ENCODE measurements around the gene MMAA.
"Not testable (repeated sequence)": the region's sequence is repeated elsewhere in the genome, so short reads cannot be mapped to it uniquely, and the experiment has no call there.

Gene MMAA

GRCh38 chr4:145635630-145636029 is 16.4 kb downstream of the MMAA start:
- no peak for DNase-seq

GRCh38 chr4:145639186-145639698 is 20.1 kb downstream of the MMAA start:
- DNase-seq: no peak

- DNase-seq: not testable (repeated sequence)
Observed at GRCh38 chr4:145640236-145640635, 21.1 kb downstream of the MMAA start.

GRCh38 chr4:145643295-145643694 is 24.1 kb downstream of the MMAA start:
- DNase-seq: no peak

GRCh38 chr4:145644699-145645098 is 25.5 kb downstream of the MMAA start:
- no peak for DNase-seq

GRCh38 chr4:145656156-145656555 is 37.0 kb downstream of the MMAA start:
- no peak for DNase-seq

- no peak for DNase-seq
Observed at GRCh38 chr4:145660064-145660463, 40.9 kb downstream of the MMAA start.

DNA sequence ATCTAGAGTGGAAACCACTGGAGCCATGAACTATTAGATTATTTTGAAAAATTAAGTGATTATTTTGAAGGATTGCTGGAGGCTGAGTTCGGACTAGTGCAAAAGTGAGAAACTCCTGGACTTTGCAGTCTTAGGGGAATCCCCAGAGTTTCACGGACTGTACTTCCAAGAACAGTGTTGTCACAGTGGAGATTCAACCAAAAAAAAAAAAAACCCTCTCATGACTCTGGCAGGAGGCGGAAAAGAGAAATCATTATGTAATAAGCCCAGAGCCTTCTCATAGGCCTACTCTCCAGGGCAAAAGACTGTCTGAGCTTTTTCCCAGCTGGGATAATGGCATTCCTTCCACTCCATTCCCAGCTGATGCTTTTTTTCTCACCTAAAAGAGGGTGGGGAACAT is 44.0 kb downstream of the MMAA start:
- no peak for DNase-seq

DNA sequence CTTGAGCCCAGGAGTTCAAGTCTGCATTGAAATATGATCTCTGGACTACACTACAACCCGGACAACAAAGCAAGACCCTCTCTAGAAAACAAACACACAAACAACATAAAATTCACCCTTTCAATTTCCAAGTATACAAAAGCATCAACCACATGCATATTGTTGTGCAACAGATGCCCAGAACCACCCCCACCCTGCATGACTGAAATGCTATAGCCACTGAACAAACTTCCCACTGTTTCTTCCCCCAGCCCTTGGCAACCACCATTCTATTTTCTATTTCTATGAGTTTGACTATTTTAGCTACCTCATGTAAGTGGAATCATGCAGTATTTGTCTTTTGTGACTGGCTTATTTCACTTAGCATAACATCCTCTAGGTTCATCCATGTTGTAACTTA is 46.6 kb downstream of the MMAA start:
- no peak for DNase-seq

DNA sequence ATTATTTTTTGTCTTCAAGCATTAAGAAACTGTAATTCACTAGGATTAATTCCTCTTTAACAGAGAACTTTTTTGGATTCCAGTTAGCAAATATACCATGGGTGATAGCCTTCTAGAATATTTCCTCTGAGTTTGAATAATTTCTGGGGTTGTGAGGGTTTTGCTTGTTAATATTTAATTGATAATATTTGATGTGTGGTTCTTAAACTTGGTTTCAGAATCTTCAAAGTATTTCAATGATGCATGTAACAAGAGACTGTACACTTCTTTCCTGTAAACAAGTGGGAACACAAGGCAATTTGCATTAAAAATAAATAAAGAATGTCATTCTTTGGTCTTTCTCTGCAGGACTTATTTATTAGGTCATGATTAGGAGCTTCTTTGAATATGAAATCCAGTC is 51.2 kb downstream of the MMAA start:
- DNase-seq: no peak

- DNase-seq: peak; percentile 84
Observed at GRCh38 chr4:145679520-145679919, 60.3 kb downstream of the MMAA start.

DNA sequence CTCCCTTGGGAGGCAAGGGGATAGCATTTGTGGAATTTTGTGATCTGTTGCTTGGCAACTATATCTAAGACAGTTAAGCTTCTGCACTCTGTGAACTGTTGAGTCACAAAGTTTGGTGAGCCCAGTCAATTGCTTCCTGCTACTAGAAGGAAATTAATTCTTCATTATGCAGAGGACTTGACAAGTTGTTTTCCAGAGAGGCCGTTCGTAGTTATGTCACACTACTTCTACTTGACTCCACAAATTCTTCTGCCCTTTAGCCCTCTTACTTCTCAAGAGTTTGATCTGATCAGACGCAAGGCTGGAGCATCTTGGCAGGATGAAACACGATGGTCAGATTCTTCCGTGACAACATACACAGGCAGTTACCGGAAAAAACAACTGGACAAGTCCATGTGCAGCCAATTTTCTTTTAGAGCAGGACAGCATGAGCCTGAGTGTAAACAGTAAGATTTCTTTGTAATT is 60.8 kb downstream of the MMAA start, which contains the start of gene C4orf51:
Gene C4orf51, plus strand, starts transcription at position 156 of the 465 bp plus-strand sequence. Its CDS starts 58 bp downstream, at position 214.
- peak; percentile 30 for DNase-seq

DNA sequence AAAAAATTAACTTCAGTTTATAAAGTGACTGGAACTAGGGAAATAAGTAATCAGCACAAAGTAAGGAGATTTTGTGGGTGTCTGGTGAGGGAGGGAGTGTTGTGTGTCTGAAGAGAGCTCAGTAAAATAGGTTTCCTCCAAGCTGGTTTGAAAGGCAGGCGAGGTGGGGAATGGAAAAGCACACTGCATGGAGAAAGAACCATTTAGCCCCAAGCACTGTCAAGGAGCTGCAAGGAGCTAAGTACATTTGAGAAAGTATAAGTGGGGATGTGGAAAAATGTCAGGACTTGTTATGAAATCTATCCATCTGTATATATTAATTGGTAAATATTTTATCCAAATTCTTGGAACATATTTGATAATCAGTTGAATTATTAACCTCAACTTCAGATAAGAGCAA is 61.7 kb downstream of the MMAA start:
- DNase-seq: no peak

- no peak for DNase-seq
Observed at GRCh38 chr4:145681518-145681917, 62.3 kb downstream of the MMAA start.

DNA sequence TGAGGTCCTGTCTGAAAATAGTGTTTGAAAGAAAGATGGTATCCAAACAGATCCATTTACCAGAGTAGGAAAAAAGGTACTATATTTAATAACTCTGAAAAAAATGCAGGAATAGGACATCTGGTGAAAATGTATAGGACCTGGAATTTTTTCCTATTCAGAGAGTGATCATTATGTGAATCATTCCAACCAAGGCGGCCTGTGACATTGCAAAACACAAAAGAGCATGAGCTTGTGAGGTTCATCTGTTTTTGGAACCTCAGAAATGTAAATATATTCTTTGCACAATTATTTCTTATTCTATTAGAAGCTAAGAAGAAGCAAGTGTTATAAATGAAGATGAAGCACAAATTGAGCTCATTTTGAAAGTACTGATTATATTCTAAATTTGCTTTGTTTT is 62.8 kb downstream of the MMAA start:
- DNase-seq: no peak

DNA sequence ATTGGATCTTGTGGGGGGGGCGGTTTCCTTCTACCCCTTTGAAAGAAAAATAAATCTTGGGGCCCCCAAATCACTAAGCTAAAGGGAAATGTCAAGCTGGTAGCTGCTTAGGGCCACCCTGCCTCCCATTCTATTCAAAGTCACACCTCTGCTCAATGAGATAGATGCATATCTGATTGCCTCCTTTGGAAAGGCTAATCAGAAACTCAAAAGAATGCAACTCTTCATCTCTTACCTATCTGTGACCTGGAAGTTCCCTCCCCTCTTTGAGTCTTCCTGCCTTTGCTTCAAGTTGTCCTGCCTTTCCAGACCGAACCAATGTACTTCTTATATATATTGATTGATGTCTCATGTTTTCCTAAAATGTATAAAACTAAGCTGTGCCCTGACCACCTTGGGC is 67.8 kb downstream of the MMAA start:
- DNase-seq: no peak

DNA sequence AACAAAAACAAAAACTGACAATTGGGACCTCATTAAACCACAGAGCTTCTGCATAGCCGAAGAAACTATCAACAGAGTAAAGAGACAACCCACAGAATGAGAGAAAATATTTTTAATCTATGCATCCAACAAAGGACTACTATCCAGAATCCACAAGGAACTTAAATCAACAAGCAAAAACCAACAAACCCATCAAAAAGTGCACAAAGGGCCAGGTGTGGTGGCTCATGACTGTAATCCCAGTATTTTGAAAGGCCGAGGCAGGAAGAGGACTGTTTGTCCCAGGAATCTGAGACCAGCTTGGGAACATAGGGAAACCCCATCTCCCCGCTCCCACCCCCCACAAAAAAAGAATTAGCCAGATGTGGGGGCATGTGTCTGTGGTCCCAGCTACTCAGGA is 71.4 kb downstream of the MMAA start:
- DNase-seq: no peak

DNA sequence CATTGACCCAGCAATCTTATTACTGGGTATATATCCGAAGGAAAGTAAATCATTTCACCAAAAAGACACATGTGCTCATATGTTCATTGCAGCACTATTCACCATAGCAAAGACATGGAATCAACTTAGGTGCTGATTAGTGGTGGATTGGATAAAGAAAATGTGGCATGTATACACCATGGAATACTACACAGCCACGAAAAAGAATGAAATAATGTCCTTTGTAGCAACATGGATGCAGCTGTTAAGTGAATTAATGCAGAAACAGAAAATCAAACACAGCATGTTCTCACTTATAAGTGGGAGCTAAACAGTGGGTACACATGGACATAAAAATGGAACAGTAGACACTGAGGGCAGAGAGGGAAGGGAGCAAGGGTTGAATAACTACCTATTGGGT is 72.2 kb downstream of the MMAA start:
- not testable (repeated sequence) for DNase-seq

DNA sequence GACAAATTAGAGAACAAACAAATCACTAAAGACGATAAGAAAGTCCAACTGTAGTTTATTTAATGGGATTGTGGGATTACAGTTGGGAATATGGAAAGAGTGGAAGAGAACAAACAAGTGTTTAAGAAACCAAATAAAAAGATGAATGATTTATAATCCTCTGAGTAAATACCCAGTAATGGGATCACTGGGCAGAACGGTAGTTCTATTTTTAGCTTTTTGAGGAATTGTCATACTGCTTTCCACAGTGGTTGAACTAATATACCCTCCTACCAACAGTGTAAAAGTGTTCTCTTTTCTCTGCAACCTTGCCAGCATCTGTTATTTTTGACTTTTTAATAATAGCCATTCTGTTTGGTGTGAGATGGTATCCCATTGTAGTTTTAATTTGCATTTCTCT is 75.7 kb downstream of the MMAA start:
- DNase-seq: peak; percentile 41

- DNase-seq: no peak
Observed at GRCh38 chr4:145697332-145697731, 78.1 kb downstream of the MMAA start.

- DNase-seq: no peak
Observed at GRCh38 chr4:145698507-145698906, 79.3 kb downstream of the MMAA start.

GRCh38 chr4:145703850-145704497 is 84.8 kb downstream of the MMAA start:
- no peak for DNase-seq

GRCh38 chr4:145709336-145709735 is 90.2 kb downstream of the MMAA start:
- DNase-seq: no peak
